Right renal cortex interstitium (tissue), 3 donors: ENCODE measurements around the gene ARHGEF3. TPM values are rescaled to one million over a fixed set of nuclear protein-coding genes. Genes with fewer than 3 reads are reported as not detected.
"Not testable (repeated sequence)": the region's sequence is repeated elsewhere in the genome, so short reads cannot be mapped to it uniquely, and the experiment has no call there.

Experiments
- DNase-seq, 3 donors: peaks; one replicate each; pipeline ENCODE4 v3.0.0-alpha.2; 2013; ENCODE audit warnings: low read depth in 3 of 3, low spot score in 2 of 3
- polyA plus RNA-seq, 3 donors: library from polyadenylated mRNA; unstranded; fragments of 120-200 nt; gene quantifications; one replicate each; pipeline ENCODE4 v1.2.1, GENCODE V29; 2013; ENCODE audit not compliant: insufficient read length in 3 of 3

The ARHGEF3 gene
- polyA plus RNA-seq, 3 donors: 81.0 to 88.4 (median 84.7) TPM

GRCh38 chr3:56748663-56749231 is 53.0 kb downstream of the ARHGEF3 start:
- no peak for DNase-seq

GRCh38 chr3:56747150-56747549 is 54.6 kb downstream of the ARHGEF3 start:
- no peak for DNase-seq

GRCh38 chr3:56744016-56744415 is 57.7 kb downstream of the ARHGEF3 start:
- no peak for DNase-seq

GRCh38 chr3:56742887-56743286 is 58.9 kb downstream of the ARHGEF3 start:
- DNase-seq: no peak

GRCh38 chr3:56739036-56739435 is 62.7 kb downstream of the ARHGEF3 start:
- DNase-seq: no peak

GRCh38 chr3:56737006-56737405 is 64.7 kb downstream of the ARHGEF3 start:
- no peak for DNase-seq

- no peak for DNase-seq
Observed at GRCh38 chr3:56732109-56732508, 69.6 kb downstream of the ARHGEF3 start.

GRCh38 chr3:56725175-56725574 is 76.6 kb downstream of the ARHGEF3 start:
- DNase-seq: no peak

- DNase-seq: no peak
Observed at GRCh38 chr3:56724676-56725075, 77.1 kb downstream of the ARHGEF3 start.

GRCh38 chr3:56720849-56721248 is 80.9 kb downstream of the ARHGEF3 start:
- no peak for DNase-seq

GRCh38 chr3:56718809-56719208 is 82.9 kb downstream of the ARHGEF3 start:
- not testable (repeated sequence) for DNase-seq

- no peak for DNase-seq
Observed at GRCh38 chr3:56711344-56711743, 90.4 kb downstream of the ARHGEF3 start.

- not testable (repeated sequence) for DNase-seq
Observed at GRCh38 chr3:56707412-56707811, 94.3 kb downstream of the ARHGEF3 start.

GRCh38 chr3:56706629-56707028 is 95.1 kb downstream of the ARHGEF3 start:
- no peak for DNase-seq

GRCh38 chr3:56704706-56705105 is 97.0 kb downstream of the ARHGEF3 start:
- DNase-seq: no peak

- peak in 2 of 3 donors; percentile 61 to 70 for DNase-seq
Observed at GRCh38 chr3:56702490-56703315, 99.0 kb downstream of the ARHGEF3 start.

- no peak for DNase-seq
Observed at GRCh38 chr3:56700151-56700550, 101.6 kb downstream of the ARHGEF3 start.

- DNase-seq: no peak
Observed at GRCh38 chr3:56694867-56695683, 106.7 kb downstream of the ARHGEF3 start.

- no peak for DNase-seq
Observed at GRCh38 chr3:56693750-56694149, 108.0 kb downstream of the ARHGEF3 start.

- not testable (repeated sequence) for DNase-seq
Observed at GRCh38 chr3:56692520-56693433, 109.0 kb downstream of the ARHGEF3 start.
